WTC11 (cell line): ENCODE measurements around the gene LIN28B. TPM values are rescaled to one million over a fixed set of nuclear protein-coding genes. Genes with fewer than 3 reads are reported as not detected.
A peak's percentile ranks its signal among the peaks of the same experiment; 100 is the strongest.

Experiments used
- ATAC-seq: fragments of 200-7000 bp; cut with Tn5 transposase; 2 replicates; pipeline ENCODE4 v1.10.0; 2021; ENCODE audit warnings: mild to moderate bottlenecking, moderate library complexity
- CTCF ChIA-PET: fragments of 300-600 bp; sonication (Branson Sonifier 250); formaldehyde crosslinking; loops from one replicate; lab custom pipeline; 2021; ENCODE audit warnings: antibody characterized with exemption; lab: Charles Lee
- POLR2A ChIA-PET: fragments of 350-600 bp; sonication (Branson Sonifier 250); formaldehyde crosslinking; loops from one replicate; lab custom pipeline; 2021; ENCODE audit warnings: antibody characterized with exemption; lab: Charles Lee
- DNase-seq: peaks from one replicate; pipeline ENCODE4 v3.0.0; 2021; ENCODE audit warnings: low spot score
- H3K27ac Mint-ChIP-seq: 2 replicates; pipeline ENCODE4 v1.8.0; 2021; ENCODE audit warnings: mixed read lengths
- H3K27me3 Mint-ChIP-seq: 2 replicates; pipeline ENCODE4 v1.8.0; 2021; ENCODE audit warnings: low read depth, mild to moderate bottlenecking, moderate library complexity, mixed read lengths
- H3K36me3 Mint-ChIP-seq: 2 replicates; pipeline ENCODE4 v1.8.0; 2021; ENCODE audit warnings: mixed read lengths
- H3K4me1 Mint-ChIP-seq: 2 replicates; pipeline ENCODE4 v1.8.0; 2022; ENCODE audit warnings: mixed read lengths
- H3K4me3 Mint-ChIP-seq: 2 replicates; pipeline ENCODE4 v1.8.0; 2021; ENCODE audit warnings: mild to moderate bottlenecking, moderate library complexity, mixed read lengths
- H3K9me3 Mint-ChIP-seq: 2 replicates; pipeline ENCODE4 v1.8.0; 2021; ENCODE audit warnings: mixed read lengths
- ATF3 ChIP-seq: sonication (generic); formaldehyde crosslinking; conservative IDR thresholded peaks from 2 replicates; pipeline ENCODE4 v1.8.1; 2022; ENCODE audit warnings: mild to moderate bottlenecking, missing genetic modification reagents
- CTCF ChIP-seq: fragments of 200-600 bp; IDR thresholded peaks from 2 replicates; pipeline ENCODE4 v1.8.0; 2022; ENCODE audit warnings: antibody characterized with exemption
- GRHL2 ChIP-seq: fragments of 250-450 bp; sonication (Bioruptor Pico); IDR thresholded peaks from 2 replicates; pipeline ENCODE4 v1.8.0; 2022; ENCODE audit warnings: mild to moderate bottlenecking, moderate library complexity; ENCODE audit not compliant: insufficient replicate concordance, severe bottlenecking
- HMGA2 ChIP-seq: fragments of 250-450 bp; sonication (Bioruptor Pico); IDR thresholded peaks from 2 replicates; pipeline ENCODE4 v1.4.0; 2021; ENCODE audit warnings: mild to moderate bottlenecking, moderate library complexity
- KAT7 ChIP-seq: sonication (generic); formaldehyde crosslinking; IDR thresholded peaks from 2 replicates; pipeline ENCODE4 v1.8.1; 2023; ENCODE audit warnings: missing genetic modification reagents, mild to moderate bottlenecking, borderline replicate concordance
- MLX ChIP-seq: sonication (generic); formaldehyde crosslinking; IDR thresholded peaks from 2 replicates; pipeline ENCODE4 v1.8.1; 2023; ENCODE audit warnings: mild to moderate bottlenecking, missing genetic modification reagents, moderate library complexity
- PRDM15 ChIP-seq: sonication (generic); formaldehyde crosslinking; IDR thresholded peaks from 2 replicates; pipeline ENCODE4 v1.8.0; 2022; ENCODE audit warnings: missing genetic modification reagents
- TEAD1 ChIP-seq: sonication (generic); formaldehyde crosslinking; IDR thresholded peaks from 2 replicates; pipeline ENCODE4 v1.8.0; 2022; ENCODE audit warnings: mild to moderate bottlenecking, missing genetic modification reagents
- USF1 ChIP-seq: sonication (generic); formaldehyde crosslinking; IDR thresholded peaks from 2 replicates; pipeline ENCODE4 v1.8.0; 2022; ENCODE audit warnings: mild to moderate bottlenecking, missing genetic modification reagents
- ZNF232 ChIP-seq: sonication (generic); formaldehyde crosslinking; IDR thresholded peaks from 2 replicates; pipeline ENCODE4 v1.8.0; 2022; ENCODE audit warnings: mild to moderate bottlenecking, missing genetic modification reagents
- ZNF396 ChIP-seq: fragments of 250-450 bp; sonication (Bioruptor Pico); IDR thresholded peaks from 2 replicates; pipeline ENCODE4 v1.8.0; 2021; ENCODE audit warnings: mild to moderate bottlenecking, moderate library complexity, borderline replicate concordance
- ZNF416 ChIP-seq: fragments of 250-450 bp; sonication (Bioruptor Pico); IDR thresholded peaks from 2 replicates; pipeline ENCODE4 v1.9.0; 2021; ENCODE audit warnings: mild to moderate bottlenecking, inconsistent platforms
- total RNA-seq: library from RNA; stranded (reverse); gene quantifications from 3 replicates; pipeline ENCODE4 v1.2.3, GENCODE V29; 2021
- TF ChIP-seq, protein P1 (sequence below): sonication (generic); formaldehyde crosslinking; IDR thresholded peaks from 2 replicates; pipeline ENCODE4 v1.8.1; 2023; ENCODE audit warnings: mild to moderate bottlenecking, missing genetic modification reagents
- TF ChIP-seq, protein P2 (sequence below): fragments of 250-450 bp; sonication (Bioruptor Pico); IDR thresholded peaks from 2 replicates; pipeline ENCODE4 v1.9.0; 2021; ENCODE audit warnings: mild to moderate bottlenecking

LIN28B gene
- total RNA-seq, 1 experiment from 2014 or later: 73.4 TPM

DNA sequence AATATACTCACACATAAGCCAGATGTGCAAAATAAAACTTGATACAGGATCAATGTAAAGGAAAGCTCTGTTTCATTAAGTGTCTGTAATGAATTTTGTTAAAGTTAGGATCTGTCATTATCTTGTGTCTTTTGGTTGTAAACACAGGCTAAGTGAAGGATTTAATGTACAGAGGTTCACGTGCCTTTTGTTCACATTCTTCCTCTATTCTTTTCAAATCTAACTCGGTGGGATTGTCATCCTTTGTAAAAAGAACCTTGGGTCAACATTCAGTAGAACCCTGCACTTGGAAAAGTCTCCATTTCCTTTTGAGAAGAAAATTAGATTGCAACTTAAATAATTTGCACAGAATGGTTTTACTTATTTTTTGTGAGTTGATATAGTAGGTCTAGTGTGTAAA, 7.7 kb upstream of the LIN28B start:
- CTCF ChIA-PET: no interaction called here
- POLR2A ChIA-PET: no interaction called here
- Mint-ChIP-seq H3K9me3 (no peaks in the 10 kb centered on the region), H3K4me3 (no peak overlapping the region), H3K27ac (peak overlapping the region; percentile 74), H3K4me1 (peaks cover 37% of the 10 kb centered on the region), H3K36me3 (no peaks in the 10 kb centered on the region), H3K27me3 (no peaks in the 10 kb centered on the region)
- ATAC-seq (no peak), DNase-seq (no peak)
- TF ChIP-seq MLX (CRISPR knock-in tag) (no peak), KAT7 (CRISPR knock-in tag) (no peak), ZNF396 (no peak), ZNF416 (CRISPR knock-in tag) (no peak), USF1 (no peak), PRDM15 (no peak), CTCF (no peak), ZNF232 (CRISPR knock-in tag) (no peak), HMGA2 (CRISPR knock-in tag) (no peak)
- TF ChIP-seq, protein P1, sequence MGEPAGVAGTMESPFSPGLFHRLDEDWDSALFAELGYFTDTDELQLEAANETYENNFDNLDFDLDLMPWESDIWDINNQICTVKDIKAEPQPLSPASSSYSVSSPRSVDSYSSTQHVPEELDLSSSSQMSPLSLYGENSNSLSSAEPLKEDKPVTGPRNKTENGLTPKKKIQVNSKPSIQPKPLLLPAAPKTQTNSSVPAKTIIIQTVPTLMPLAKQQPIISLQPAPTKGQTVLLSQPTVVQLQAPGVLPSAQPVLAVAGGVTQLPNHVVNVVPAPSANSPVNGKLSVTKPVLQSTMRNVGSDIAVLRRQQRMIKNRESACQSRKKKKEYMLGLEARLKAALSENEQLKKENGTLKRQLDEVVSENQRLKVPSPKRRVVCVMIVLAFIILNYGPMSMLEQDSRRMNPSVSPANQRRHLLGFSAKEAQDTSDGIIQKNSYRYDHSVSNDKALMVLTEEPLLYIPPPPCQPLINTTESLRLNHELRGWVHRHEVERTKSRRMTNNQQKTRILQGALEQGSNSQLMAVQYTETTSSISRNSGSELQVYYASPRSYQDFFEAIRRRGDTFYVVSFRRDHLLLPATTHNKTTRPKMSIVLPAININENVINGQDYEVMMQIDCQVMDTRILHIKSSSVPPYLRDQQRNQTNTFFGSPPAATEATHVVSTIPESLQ (CRISPR knock-in tag): no peak

GRCh38 chr6:104951677-104952076, 5.2 kb upstream of the LIN28B start:
- CTCF ChIA-PET: no interaction called here
- POLR2A ChIA-PET: interaction anchor here (0.6 kb wide), 3 partner anchors 11 to 108 kb away, joined by 3 read pairs; no protein-coding TSS in a partner anchor
- H3K27ac Mint-ChIP-seq: peak overlapping the region; percentile 90
- H3K27me3 Mint-ChIP-seq: no peaks in the 10 kb centered on the region
- no peak for DNase-seq
- no peaks in the 10 kb centered on the region for H3K36me3 Mint-ChIP-seq
- no peak for TF ChIP-seq GRHL2 (CRISPR knock-in tag)
- TF ChIP-seq, protein P2, sequence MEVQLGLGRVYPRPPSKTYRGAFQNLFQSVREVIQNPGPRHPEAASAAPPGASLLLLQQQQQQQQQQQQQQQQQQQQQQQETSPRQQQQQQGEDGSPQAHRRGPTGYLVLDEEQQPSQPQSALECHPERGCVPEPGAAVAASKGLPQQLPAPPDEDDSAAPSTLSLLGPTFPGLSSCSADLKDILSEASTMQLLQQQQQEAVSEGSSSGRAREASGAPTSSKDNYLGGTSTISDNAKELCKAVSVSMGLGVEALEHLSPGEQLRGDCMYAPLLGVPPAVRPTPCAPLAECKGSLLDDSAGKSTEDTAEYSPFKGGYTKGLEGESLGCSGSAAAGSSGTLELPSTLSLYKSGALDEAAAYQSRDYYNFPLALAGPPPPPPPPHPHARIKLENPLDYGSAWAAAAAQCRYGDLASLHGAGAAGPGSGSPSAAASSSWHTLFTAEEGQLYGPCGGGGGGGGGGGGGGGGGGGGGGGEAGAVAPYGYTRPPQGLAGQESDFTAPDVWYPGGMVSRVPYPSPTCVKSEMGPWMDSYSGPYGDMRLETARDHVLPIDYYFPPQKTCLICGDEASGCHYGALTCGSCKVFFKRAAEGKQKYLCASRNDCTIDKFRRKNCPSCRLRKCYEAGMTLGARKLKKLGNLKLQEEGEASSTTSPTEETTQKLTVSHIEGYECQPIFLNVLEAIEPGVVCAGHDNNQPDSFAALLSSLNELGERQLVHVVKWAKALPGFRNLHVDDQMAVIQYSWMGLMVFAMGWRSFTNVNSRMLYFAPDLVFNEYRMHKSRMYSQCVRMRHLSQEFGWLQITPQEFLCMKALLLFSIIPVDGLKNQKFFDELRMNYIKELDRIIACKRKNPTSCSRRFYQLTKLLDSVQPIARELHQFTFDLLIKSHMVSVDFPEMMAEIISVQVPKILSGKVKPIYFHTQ: no peak
- no peak for TF ChIP-seq TEAD1 (CRISPR knock-in tag)
- TF ChIP-seq ATF3 (CRISPR knock-in tag): no peak
- H3K9me3 Mint-ChIP-seq: no peaks in the 10 kb centered on the region
- peak overlapping the region; percentile 80 for H3K4me3 Mint-ChIP-seq
- no peak for ATAC-seq
- peaks cover 46% of the 10 kb centered on the region for H3K4me1 Mint-ChIP-seq
